H1 (cell line): ENCODE data around the gene MICALL1. TPM values are rescaled to one million over a fixed set of nuclear protein-coding genes. Genes with fewer than 3 reads are reported as not detected.

Experiments used
- CHD7 ChIP-seq: fragments of 300-600 bp; sonication (generic); IDR thresholded peaks from 2 replicates; pipeline ENCODE4 v1.7.1; 2012; ENCODE audit warnings: low read length, moderate library complexity, mild to moderate bottlenecking, inconsistent platforms; ENCODE audit not compliant: insufficient replicate concordance
- polyA plus RNA-seq, 7 experiments: library from polyadenylated mRNA; depleted of rRNA in 3 of 7; stranded (reverse) in 5 of 7; unstranded in 2 of 7; fragments of >200 nt in 5 of 7; fragments of 200-250 nt in 2 of 7; gene quantifications; 1 replicate in 5 of 7; 2 replicates in 1 of 7; 4 replicates in 1 of 7; pipeline versions ENCODE4 v1.2.1 to v1.2.3, GENCODE V29; 2011 to 2013; ENCODE audit warnings: missing spikeins in 2 of 7, mixed read lengths in 2 of 7
- total RNA-seq: library from RNA; stranded (reverse); fragmentation: NEBNext Ultra II Directional; extraction: Animal tissue kit (Norgen Biotek cat#: 25700); gene quantifications from 2 replicates; pipeline ENCODE4 v1.2.1, GENCODE V29; 2021

Gene MICALL1
- total and polyA plus RNA-seq, 2 of the 8 experiments (the other 6 are each of a cell fraction or from before 2014, with no cell fraction given): 17.7 to 32.1 TPM

- TF ChIP-seq CHD7: no peak
Observed at GRCh38 chr22:37990301-37990700, 84.2 kb downstream of the MICALL1 start (continued).
